SU-DHL-6 (cell line): ENCODE results near the gene CREBBP.

ENCODE experiments used
- H2AFZ ChIP-seq: fragments of 200-600 bp; sonication (generic); 2 replicates; pipeline ENCODE4 v1.6.1; 2014; ENCODE audit warnings: low read depth, mild to moderate bottlenecking, moderate library complexity, mixed read lengths, antibody characterized with exemption, low read length; ENCODE audit not compliant: severe bottlenecking
- H3F3A ChIP-seq: fragments of 200-600 bp; shearing (Covaris generic); 2 replicates; pipeline ENCODE4 v1.6.0; 2016; ENCODE audit warnings: antibody characterized with exemption, mild to moderate bottlenecking; ENCODE audit not compliant: insufficient read depth
- H3K27ac ChIP-seq: fragments of 200-600 bp; sonication (generic); 2 replicates; pipeline ENCODE4 v1.5.1; 2016; ENCODE audit warnings: low read depth, mild to moderate bottlenecking, low read length, moderate library complexity, mixed read lengths
- H3K27me3 ChIP-seq: fragments of 200-600 bp; sonication (generic), shearing (Covaris generic); 2 replicates; pipeline ENCODE4 v1.6.0; 2014; ENCODE audit warnings: mild to moderate bottlenecking, low read length
- H3K36me3 ChIP-seq: fragments of 200-600 bp; sonication (generic); 2 replicates; pipeline ENCODE4 v1.6.1; 2014; ENCODE audit warnings: mild to moderate bottlenecking, low read length, mixed read lengths
- H3K4me2 ChIP-seq: fragments of 300-600, 200-600 bp; shearing (Covaris generic), sonication (generic); 2 replicates; pipeline ENCODE4 v1.6.0; 2014; ENCODE audit warnings: low read length, low read depth, mild to moderate bottlenecking; ENCODE audit not compliant: poor library complexity, severe bottlenecking
- H3K4me3 ChIP-seq: fragments of 200-600 bp; sonication (generic); 2 replicates; pipeline ENCODE4 v1.5.1; 2014; ENCODE audit warnings: antibody characterized with exemption, low read length, mild to moderate bottlenecking, mixed read lengths; ENCODE audit not compliant: insufficient read depth, poor library complexity, severe bottlenecking
- H3K79me2 ChIP-seq: fragments of 200-600 bp; sonication (generic); 2 replicates; pipeline ENCODE4 v1.6.1; 2014; ENCODE audit warnings: mild to moderate bottlenecking, low read length, moderate library complexity; ENCODE audit not compliant: insufficient read depth
- H3K9ac ChIP-seq: fragments of 200-600 bp; sonication (generic); 2 replicates; pipeline ENCODE4 v1.7.0; 2014; ENCODE audit warnings: mild to moderate bottlenecking, low read length
- H3K9me2 ChIP-seq: fragments of 200-600 bp; sonication (generic); replicated peaks from 2 replicates; pipeline ENCODE4 v1.6.1; 2014; ENCODE audit warnings: low read length; ENCODE audit not compliant: insufficient read depth
- H3K9me3 ChIP-seq: fragments of 200-600 bp; sonication (generic); 2 replicates; pipeline ENCODE4 v1.6.1; 2014; ENCODE audit warnings: low read length, mixed read lengths; ENCODE audit not compliant: insufficient read depth
- H4K20me1 ChIP-seq: fragments of 200-600 bp; sonication (generic); 2 replicates; pipeline ENCODE4 v1.6.1; 2014; ENCODE audit warnings: low read depth, mild to moderate bottlenecking, antibody characterized with exemption, low read length, moderate library complexity, mixed read lengths
- CTCF ChIP-seq: fragments of 200-600 bp; sonication (generic); IDR thresholded peaks from one replicate; pipeline ENCODE4 v1.5.1; 2017; ENCODE audit warnings: antibody characterized with exemption, mild to moderate bottlenecking, low read length, moderate library complexity; ENCODE audit not compliant: insufficient read depth, poor library complexity, severe bottlenecking
- EZH2phosphoT487 ChIP-seq: fragments of 200-600 bp; sonication (generic), shearing (Covaris generic); conservative IDR thresholded peaks from 2 replicates; pipeline ENCODE4 v1.6.1; 2018; ENCODE audit warnings: mild to moderate bottlenecking, antibody characterized with exemption, low read length, moderate library complexity, mixed read lengths

The CREBBP gene

DNA sequence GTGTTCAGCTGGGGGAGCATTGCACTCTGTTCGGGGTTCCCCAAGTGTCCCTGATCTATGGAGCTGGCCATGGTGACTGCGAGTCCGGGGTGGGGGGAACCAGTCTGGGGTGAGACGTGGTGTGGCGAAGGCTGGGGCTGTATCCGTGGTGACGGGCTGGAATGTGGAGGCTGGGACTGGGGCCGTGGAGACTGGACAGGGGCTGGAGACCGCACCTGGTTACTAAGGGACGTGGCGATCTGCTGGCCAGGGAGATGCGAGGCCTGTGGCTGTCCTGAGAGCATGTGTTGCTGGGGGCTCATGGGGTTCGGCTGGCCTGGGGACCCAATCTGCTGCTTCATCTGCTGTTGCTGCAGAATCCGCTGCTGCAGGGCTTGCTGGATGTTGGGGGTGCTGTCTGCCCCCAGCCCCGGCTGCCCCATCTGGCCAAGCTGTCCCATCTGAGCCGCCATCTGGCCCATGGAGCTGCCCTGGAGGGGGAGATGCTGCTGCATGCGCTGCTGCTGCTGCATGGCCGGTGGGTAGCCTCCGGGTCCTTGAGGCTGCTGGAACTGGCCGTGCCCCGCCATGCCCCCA is 152.6 kb downstream of the CREBBP start:
- Histone ChIP-seq H3K4me2 (no peak overlapping the region), H3K9me3 (no peaks in the 10 kb centered on the region), H3K9me2 (no peaks in the 10 kb centered on the region), H3F3A (peaks cover 8% of the 10 kb centered on the region; the same call in 1 of the 2 replicates), H3K79me2 (no peaks in the 10 kb centered on the region), H3K9ac (no peak overlapping the region), H3K36me3 (peaks cover 2% of the 10 kb centered on the region; the same call in 1 of the 2 replicates), H4K20me1 (0 out of 2 replicates have a peak, but pooled peaks cover 2% of the 10 kb centered on the region), H3K27me3 (no peaks in the 10 kb centered on the region), H2AFZ (no peak overlapping the region), H3K4me3 (no peak overlapping the region), H3K27ac (no peak overlapping the region)
- TF ChIP-seq EZH2phosphoT487 (no peak), CTCF (no peak)

GRCh38 chr16:3726021-3726687 is 154.4 kb downstream of the CREBBP start:
- no peak for TF ChIP-seq EZH2phosphoT487
- no peak for TF ChIP-seq CTCF
- no peaks in the 10 kb centered on the region for H3K9me3 ChIP-seq

GRCh38 chr16:3725276-3725675 is 155.2 kb downstream of the CREBBP start:
- H3K27ac ChIP-seq = no peak overlapping the region

More at GRCh38 chr16:3726021-3726687, 154.4 kb downstream of the CREBBP start:
- Histone ChIP-seq H3K79me2 (no peaks in the 10 kb centered on the region), H3K9ac (no peak overlapping the region), H3K36me3 (peaks cover 2% of the 10 kb centered on the region; the same call in 1 of the 2 replicates), H4K20me1 (0 out of 2 replicates have a peak, but pooled peaks cover 2% of the 10 kb centered on the region), H3K4me3 (no peak overlapping the region), H3K27ac (no peak overlapping the region), H3F3A (peaks cover 8% of the 10 kb centered on the region; the same call in 1 of the 2 replicates), H3K4me2 (no peak overlapping the region), H2AFZ (no peak overlapping the region), H3K27me3 (no peaks in the 10 kb centered on the region), H3K9me2 (no peaks in the 10 kb centered on the region)

More at GRCh38 chr16:3725276-3725675, 155.2 kb downstream of the CREBBP start:
- no peak for TF ChIP-seq EZH2phosphoT487
- TF ChIP-seq CTCF = no peak
- no peaks in the 10 kb centered on the region for H3K27me3 ChIP-seq
- H3K9me3 ChIP-seq = no peaks in the 10 kb centered on the region
- no peak overlapping the region for H2AFZ ChIP-seq
- H3K4me3 ChIP-seq = no peak overlapping the region
- peaks cover 8% of the 10 kb centered on the region; the same call in 1 of the 2 replicates for H3F3A ChIP-seq
- H3K9ac ChIP-seq = no peak overlapping the region
- 0 out of 2 replicates have a peak, but pooled peaks cover 2% of the 10 kb centered on the region for H4K20me1 ChIP-seq
- H3K36me3 ChIP-seq = peaks cover 2% of the 10 kb centered on the region; the same call in 1 of the 2 replicates
- H3K4me2 ChIP-seq = no peak overlapping the region
- no peaks in the 10 kb centered on the region for H3K79me2 ChIP-seq
- no peaks in the 10 kb centered on the region for H3K9me2 ChIP-seq
